GM12878 (cell line): ENCODE measurements around the gene GRK5. TPM values are rescaled to one million over a fixed set of nuclear protein-coding genes. Genes with fewer than 3 reads are reported as not detected.

ENCODE experiments used
- ASH2L ChIP-seq: fragments of 300-600, 200-600 bp; sonication (generic); IDR thresholded peaks from 2 replicates; pipeline ENCODE4 v1.6.1; 2017; ENCODE audit warnings: low read depth, mild to moderate bottlenecking, borderline replicate concordance
- ATF7 ChIP-seq: fragments of 450-650 bp; IDR thresholded peaks from 2 replicates; pipeline ENCODE4 v1.6.1; 2016; ENCODE audit warnings: low read depth, mild to moderate bottlenecking
- BHLHE40 ChIP-seq, 2 experiments: fragments of 450-650 bp in 1 of 2; IDR thresholded peaks; 2 replicates each; pipeline ENCODE4 v1.6.1; 2011 to 2017; ENCODE audit warnings: low read depth in 2 of 2, borderline replicate concordance in 1 of 2, improper control_type of control experiment in 1 of 2, low read length in 1 of 2, mild to moderate bottlenecking in 1 of 2
- CBX5 ChIP-seq: sonication (generic); IDR thresholded peaks from 2 replicates; pipeline ENCODE4 v1.6.1; 2016; ENCODE audit warnings: low read depth, moderate library complexity, mild to moderate bottlenecking, inconsistent platforms
- CHD2 ChIP-seq: IDR thresholded peaks from 2 replicates; pipeline ENCODE4 v1.6.1; 2011; ENCODE audit warnings: low read depth, low read length, improper control_type of control experiment, borderline replicate concordance
- CHD4 ChIP-seq: fragments of 200-600 bp; sonication (generic); IDR thresholded peaks from 2 replicates; pipeline ENCODE4 v1.6.1; 2016; ENCODE audit warnings: mild to moderate bottlenecking
- CREB1 ChIP-seq: IDR thresholded peaks from 2 replicates; pipeline ENCODE4 v1.6.1; 2012; ENCODE audit warnings: low read depth, mild to moderate bottlenecking, inconsistent platforms
- CREM ChIP-seq: IDR thresholded peaks from 2 replicates; pipeline ENCODE4 v1.6.1; 2014; ENCODE audit warnings: antibody characterized with exemption, low read depth
- GABPA ChIP-seq: IDR thresholded peaks from 2 replicates; pipeline ENCODE4 v1.6.1; 2014; ENCODE audit warnings: antibody characterized with exemption, low read depth, mild to moderate bottlenecking, inconsistent platforms
- HDAC2 ChIP-seq: fragments of 200-600 bp; sonication (generic); IDR thresholded peaks from 2 replicates; pipeline ENCODE4 v1.6.1; 2017
- HDGF ChIP-seq: fragments of 450-650 bp; IDR thresholded peaks from 2 replicates; pipeline ENCODE4 v1.6.1; 2016; ENCODE audit warnings: antibody characterized with exemption
- IRF5 ChIP-seq: fragments of 450-650 bp; IDR thresholded peaks from 2 replicates; pipeline ENCODE4 v1.6.1; 2017; ENCODE audit warnings: borderline replicate concordance
- KAT2A ChIP-seq: conservative IDR thresholded peaks from 2 replicates; pipeline ENCODE4 v1.6.1; 2011; ENCODE audit warnings: low read depth, low read length; ENCODE audit not compliant: control insufficient read depth
- KLF5 ChIP-seq: fragments of 450-650 bp; IDR thresholded peaks from 2 replicates; pipeline ENCODE4 v1.6.1; 2014; ENCODE audit warnings: mild to moderate bottlenecking; ENCODE audit not compliant: partially characterized antibody
- MTA3 ChIP-seq: IDR thresholded peaks from 2 replicates; pipeline ENCODE4 v1.6.1; 2012; ENCODE audit warnings: low read length, inconsistent platforms, borderline replicate concordance
- NFXL1 ChIP-seq: fragments of 450-650 bp; IDR thresholded peaks from 2 replicates; pipeline ENCODE4 v1.6.1; 2017; ENCODE audit warnings: antibody characterized with exemption, mild to moderate bottlenecking, borderline replicate concordance
- NR2F1 ChIP-seq: fragments of 450-650 bp; conservative IDR thresholded peaks from 2 replicates; pipeline ENCODE4 v1.6.1; 2017; ENCODE audit warnings: mild to moderate bottlenecking
- PAX8 ChIP-seq: fragments of 450-650 bp; IDR thresholded peaks from 2 replicates; pipeline ENCODE4 v1.6.1; 2017; ENCODE audit warnings: mild to moderate bottlenecking, moderate library complexity
- POLR2AphosphoS2 ChIP-seq: IDR thresholded peaks from 2 replicates; pipeline ENCODE4 v1.6.1; 2011; ENCODE audit warnings: low read depth, mild to moderate bottlenecking, low read length, improper control_type of control experiment, moderate library complexity
- POU2F2 ChIP-seq: IDR thresholded peaks from 3 replicates; pipeline ENCODE4 v1.6.1; 2011; ENCODE audit warnings: low read depth, mild to moderate bottlenecking, low read length, borderline replicate concordance
- RELB ChIP-seq: fragments of 450-650 bp; IDR thresholded peaks from 2 replicates; pipeline ENCODE4 v1.6.1; 2017; ENCODE audit warnings: low read depth, mild to moderate bottlenecking, moderate library complexity
- SRF ChIP-seq, 2 experiments: IDR thresholded peaks; 2 replicates each; pipeline ENCODE4 v1.6.1; 2011; ENCODE audit warnings: low read depth in 2 of 2, low read length in 2 of 2, mild to moderate bottlenecking in 1 of 2, moderate library complexity in 1 of 2
- SUPT20H ChIP-seq: IDR thresholded peaks from 2 replicates; pipeline ENCODE4 v1.6.1; 2011; ENCODE audit warnings: low read depth, mild to moderate bottlenecking, low read length, moderate library complexity, borderline replicate concordance; ENCODE audit not compliant: control insufficient read depth
- TBL1XR1 ChIP-seq: IDR thresholded peaks from 2 replicates; pipeline ENCODE4 v1.6.1; 2012; ENCODE audit warnings: low read depth, low read length, improper control_type of control experiment
- ZNF622 ChIP-seq: fragments of 450-650 bp; IDR thresholded peaks from 2 replicates; pipeline ENCODE4 v1.6.1; 2017; ENCODE audit warnings: mild to moderate bottlenecking, inconsistent platforms
- ZZZ3 ChIP-seq: IDR thresholded peaks from 2 replicates; pipeline ENCODE4 v1.6.1; 2011; ENCODE audit warnings: low read depth; ENCODE audit not compliant: control insufficient read depth, insufficient read length
- polyA plus RNA-seq, 11 experiments: library from polyadenylated mRNA; depleted of rRNA in 4 of 11; unstranded in 6 of 11; stranded (reverse) in 5 of 11; fragments of >200 nt; fragmentation: Nextera tagmentation in 4 of 11; fragmentation: Illumina TruSeq in 1 of 11; extraction: Ambion mirVana in 4 of 11; extraction: Trizol in 1 of 11; gene quantifications; 1 replicate in 1 of 11; 2 replicates in 10 of 11; pipeline versions ENCODE4 v1.2.1 to v1.2.3, GENCODE V29; 2011 to 2016; ENCODE audit warnings: inconsistent platforms in 2 of 11, missing spikeins in 2 of 11, low read depth in 1 of 11
- total RNA-seq, 4 experiments: library from RNA; depleted of rRNA in 3 of 4; stranded (reverse); fragments of >200 nt in 3 of 4; fragmentation: Illumina TruSeq in 1 of 4; extraction: Trizol in 1 of 4; gene quantifications; 2 replicates each; pipeline versions ENCODE4 v1.2.1 to v1.2.3, GENCODE V29; 2013 to 2021
- TF ChIP-seq, protein P1 (sequence below): fragments of 450-650 bp; formaldehyde crosslinking; IDR thresholded peaks from 2 replicates; pipeline ENCODE4 v1.5.0; 2022; ENCODE audit warnings: mild to moderate bottlenecking, missing genetic modification characterization
- TF ChIP-seq, protein P2 (sequence below): IDR thresholded peaks from 2 replicates; pipeline ENCODE4 v1.6.1; 2012; ENCODE audit warnings: low read depth, low read length, improper control_type of control experiment

GRK5 gene
- total and polyA plus RNA-seq, 10 of the 15 experiments (the other 5 are each of a cell fraction or from before 2014, with no cell fraction given), result 0.11 to 22.1 (median 10.0) TPM

DNA sequence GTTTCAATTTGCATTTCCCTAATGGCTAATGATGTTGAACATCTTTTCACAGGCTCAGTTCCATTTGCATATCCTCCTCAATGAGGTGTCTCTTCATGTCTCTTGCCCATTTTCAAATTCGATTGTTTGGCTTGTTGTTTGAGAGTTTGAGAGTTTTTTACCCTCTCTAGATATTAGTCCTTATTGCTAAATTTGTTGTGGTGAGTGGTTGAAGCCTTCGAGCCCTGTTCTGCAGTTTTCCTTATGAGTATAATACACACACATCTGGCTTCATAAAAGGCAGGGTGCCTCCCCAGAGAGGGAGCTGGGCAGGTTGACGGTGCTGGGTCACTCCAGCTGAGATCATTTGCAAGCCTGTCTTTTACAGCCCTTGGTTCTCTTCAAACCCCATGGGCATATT is 270.1 kb downstream of the GRK5 start (continued):
- no peak for TF ChIP-seq ZNF622
- no peak for TF ChIP-seq BHLHE40 (IDR thresholded peaks at IDR 0.05; ENCODE audit: borderline replicate concordance in 1 of 2, low read depth in 2 of 2, low read length in 1 of 2)
- TF ChIP-seq NR2F1, result no peak
- TF ChIP-seq, protein P1, sequence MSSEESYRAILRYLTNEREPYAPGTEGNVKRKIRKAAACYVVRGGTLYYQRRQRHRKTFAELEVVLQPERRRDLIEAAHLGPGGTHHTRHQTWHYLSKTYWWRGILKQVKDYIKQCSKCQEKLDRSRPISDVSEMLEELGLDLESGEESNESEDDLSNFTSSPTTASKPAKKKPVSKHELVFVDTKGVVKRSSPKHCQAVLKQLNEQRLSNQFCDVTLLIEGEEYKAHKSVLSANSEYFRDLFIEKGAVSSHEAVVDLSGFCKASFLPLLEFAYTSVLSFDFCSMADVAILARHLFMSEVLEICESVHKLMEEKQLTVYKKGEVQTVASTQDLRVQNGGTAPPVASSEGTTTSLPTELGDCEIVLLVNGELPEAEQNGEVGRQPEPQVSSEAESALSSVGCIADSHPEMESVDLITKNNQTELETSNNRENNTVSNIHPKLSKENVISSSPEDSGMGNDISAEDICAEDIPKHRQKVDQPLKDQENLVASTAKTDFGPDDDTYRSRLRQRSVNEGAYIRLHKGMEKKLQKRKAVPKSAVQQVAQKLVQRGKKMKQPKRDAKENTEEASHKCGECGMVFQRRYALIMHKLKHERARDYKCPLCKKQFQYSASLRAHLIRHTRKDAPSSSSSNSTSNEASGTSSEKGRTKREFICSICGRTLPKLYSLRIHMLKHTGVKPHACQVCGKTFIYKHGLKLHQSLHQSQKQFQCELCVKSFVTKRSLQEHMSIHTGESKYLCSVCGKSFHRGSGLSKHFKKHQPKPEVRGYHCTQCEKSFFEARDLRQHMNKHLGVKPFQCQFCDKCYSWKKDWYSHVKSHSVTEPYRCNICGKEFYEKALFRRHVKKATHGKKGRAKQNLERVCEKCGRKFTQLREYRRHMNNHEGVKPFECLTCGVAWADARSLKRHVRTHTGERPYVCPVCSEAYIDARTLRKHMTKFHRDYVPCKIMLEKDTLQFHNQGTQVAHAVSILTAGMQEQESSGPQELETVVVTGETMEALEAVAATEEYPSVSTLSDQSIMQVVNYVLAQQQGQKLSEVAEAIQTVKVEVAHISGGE (CRISPR knock-in tag), result no peak
- TF ChIP-seq POLR2AphosphoS2, result no peak
- no peak for TF ChIP-seq ASH2L
- no peak for TF ChIP-seq HDAC2
- TF ChIP-seq NFXL1, result no peak
- TF ChIP-seq ATF7, result no peak
- TF ChIP-seq POU2F2, result peak; percentile 96
- no peak for TF ChIP-seq CHD4
- TF ChIP-seq KAT2A, result no peak
- TF ChIP-seq CHD2, result no peak
- no peak for TF ChIP-seq HDGF
- TF ChIP-seq SUPT20H, result no peak
- no peak for TF ChIP-seq TBL1XR1
- TF ChIP-seq GABPA, result no peak
- TF ChIP-seq PAX8, result no peak
- TF ChIP-seq, protein P2, sequence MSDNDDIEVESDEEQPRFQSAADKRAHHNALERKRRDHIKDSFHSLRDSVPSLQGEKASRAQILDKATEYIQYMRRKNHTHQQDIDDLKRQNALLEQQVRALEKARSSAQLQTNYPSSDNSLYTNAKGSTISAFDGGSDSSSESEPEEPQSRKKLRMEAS, result no peak
- no peak for TF ChIP-seq CBX5
- TF ChIP-seq MTA3, result 0 out of 2 replicates have a peak, but pooled peaks have one; percentile 24
- no peak for TF ChIP-seq SRF (IDR thresholded peaks at IDR 0.05; ENCODE audit: low read depth in 2 of 2, low read length in 2 of 2)
- TF ChIP-seq CREB1, result 0 out of 2 replicates have a peak, but pooled peaks have one; percentile 39
- no peak for TF ChIP-seq KLF5
- TF ChIP-seq CREM, result 0 out of 2 replicates have a peak, but pooled peaks have one; percentile 25
- TF ChIP-seq IRF5, result no peak
- TF ChIP-seq RELB, result no peak
- TF ChIP-seq ZZZ3, result no peak
